ENCODE data around the gene ZBTB4.
"Not testable (repeated sequence)": the region's sequence is repeated elsewhere in the genome, so short reads cannot be mapped to it uniquely, and the experiment has no call there.

The ZBTB4 gene

GRCh38 chr17:7493941-7494340, 14.5 kb upstream of the ZBTB4 start:
- DNase-seq (ENCODE audit: extremely low read depth in 1 of 2, low read depth in 1 of 2): no peak

- DNase-seq (ENCODE audit: extremely low read depth in 1 of 2, low read depth in 1 of 2): no peak
Observed at GRCh38 chr17:7491583-7491982, 12.2 kb upstream of the ZBTB4 start.

DNA sequence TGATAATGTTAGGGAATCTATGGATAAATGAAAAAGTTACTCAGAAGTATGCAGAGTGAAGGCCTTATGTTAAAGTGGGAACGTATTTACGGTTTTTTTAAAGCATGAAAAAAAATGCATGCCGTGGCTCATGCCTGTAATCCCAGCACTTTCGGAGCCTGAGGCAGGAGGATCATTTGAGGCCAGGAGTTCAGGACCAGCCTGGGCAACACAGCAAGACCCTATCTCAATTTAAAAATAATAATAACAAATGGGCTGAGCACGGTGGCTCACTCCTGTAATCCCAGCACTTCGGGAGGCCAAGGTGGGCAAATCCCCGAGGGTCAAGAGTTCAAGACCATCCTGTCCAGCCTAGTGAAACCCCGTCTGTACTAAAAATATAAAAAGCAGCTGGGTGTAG, 10.7 kb upstream of the ZBTB4 start:
- DNase-seq (ENCODE audit: extremely low read depth in 1 of 2, low read depth in 1 of 2): no peak

DNA sequence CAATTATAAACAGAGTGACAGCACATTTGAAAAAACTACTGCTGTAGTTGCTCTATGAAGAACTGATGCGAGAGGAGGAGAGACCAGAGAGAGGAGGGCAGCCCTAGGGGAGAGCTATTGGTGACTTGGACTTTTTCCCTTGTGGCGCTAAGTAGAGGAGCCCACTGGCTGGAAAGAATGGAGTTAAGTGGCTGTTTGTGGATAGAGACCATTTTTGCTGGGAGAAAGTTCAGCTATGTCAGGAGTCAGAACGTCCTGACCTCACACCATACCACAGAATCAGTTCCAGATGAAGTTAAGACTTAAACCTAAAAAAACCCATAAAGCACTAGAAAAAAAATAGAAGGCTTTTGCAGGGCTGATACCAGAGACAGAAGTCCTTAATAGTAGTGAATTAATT, 6.8 kb upstream of the ZBTB4 start:
- no peak for DNase-seq (ENCODE audit: extremely low read depth in 1 of 2, low read depth in 1 of 2)

DNA sequence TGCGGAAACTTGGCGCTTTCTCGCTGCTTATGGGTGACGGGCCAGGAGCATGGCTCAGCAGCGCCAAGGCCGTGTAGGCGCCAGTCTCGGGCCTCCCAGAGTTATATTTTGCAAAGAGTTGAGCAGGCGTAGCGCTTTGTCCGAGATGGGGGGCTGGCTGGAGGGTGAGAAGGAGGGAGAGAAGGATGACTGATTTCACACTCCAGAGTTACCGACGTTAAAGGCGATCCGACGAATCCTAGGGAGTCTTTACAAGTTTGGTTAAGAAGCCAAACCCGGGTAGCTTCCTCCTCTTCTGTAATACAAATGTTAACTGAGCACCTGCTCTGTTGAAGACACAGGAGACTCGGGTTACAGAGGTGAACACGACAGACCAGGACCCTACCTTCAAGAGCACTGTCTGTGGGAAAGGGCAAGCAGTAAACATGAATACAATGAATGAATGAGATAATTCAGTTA, 5.5 kb upstream of the ZBTB4 start:
- no peak for DNase-seq (ENCODE audit: extremely low read depth in 1 of 2, low read depth in 1 of 2)

GRCh38 chr17:7484067-7484918, 4.9 kb upstream of the ZBTB4 start, which contains the start of gene POLR2A:
Gene POLR2A (plus strand): TSS chr17:7484366.
- DNase-seq (ENCODE audit: extremely low read depth in 1 of 2, low read depth in 1 of 2): peak; percentile 92 to 93

- peak; percentile 83 to 84 for DNase-seq (ENCODE audit: extremely low read depth in 1 of 2, low read depth in 1 of 2)
Observed at GRCh38 chr17:7483255-7484066, 4.0 kb upstream of the ZBTB4 start.

DNA sequence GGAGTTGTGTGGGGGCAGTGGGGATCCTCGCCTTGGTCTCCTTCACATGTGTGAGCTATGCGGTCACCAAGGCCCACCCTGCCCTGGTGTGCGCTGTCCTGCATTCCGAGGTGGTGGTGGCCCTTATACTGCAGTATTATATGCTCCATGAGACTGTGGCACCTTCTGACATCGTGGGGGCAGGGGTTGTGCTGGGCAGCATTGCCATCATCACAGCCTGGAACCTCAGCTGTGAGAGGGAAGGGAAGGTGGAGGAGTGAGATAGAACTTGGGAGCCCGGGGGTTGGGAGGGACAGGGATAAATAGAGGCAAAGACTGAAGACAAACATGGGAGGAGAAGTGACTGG, 3.3 kb upstream of the ZBTB4 start:
- DNase-seq (ENCODE audit: extremely low read depth in 1 of 2, low read depth in 1 of 2): not testable (repeated sequence)

DNA sequence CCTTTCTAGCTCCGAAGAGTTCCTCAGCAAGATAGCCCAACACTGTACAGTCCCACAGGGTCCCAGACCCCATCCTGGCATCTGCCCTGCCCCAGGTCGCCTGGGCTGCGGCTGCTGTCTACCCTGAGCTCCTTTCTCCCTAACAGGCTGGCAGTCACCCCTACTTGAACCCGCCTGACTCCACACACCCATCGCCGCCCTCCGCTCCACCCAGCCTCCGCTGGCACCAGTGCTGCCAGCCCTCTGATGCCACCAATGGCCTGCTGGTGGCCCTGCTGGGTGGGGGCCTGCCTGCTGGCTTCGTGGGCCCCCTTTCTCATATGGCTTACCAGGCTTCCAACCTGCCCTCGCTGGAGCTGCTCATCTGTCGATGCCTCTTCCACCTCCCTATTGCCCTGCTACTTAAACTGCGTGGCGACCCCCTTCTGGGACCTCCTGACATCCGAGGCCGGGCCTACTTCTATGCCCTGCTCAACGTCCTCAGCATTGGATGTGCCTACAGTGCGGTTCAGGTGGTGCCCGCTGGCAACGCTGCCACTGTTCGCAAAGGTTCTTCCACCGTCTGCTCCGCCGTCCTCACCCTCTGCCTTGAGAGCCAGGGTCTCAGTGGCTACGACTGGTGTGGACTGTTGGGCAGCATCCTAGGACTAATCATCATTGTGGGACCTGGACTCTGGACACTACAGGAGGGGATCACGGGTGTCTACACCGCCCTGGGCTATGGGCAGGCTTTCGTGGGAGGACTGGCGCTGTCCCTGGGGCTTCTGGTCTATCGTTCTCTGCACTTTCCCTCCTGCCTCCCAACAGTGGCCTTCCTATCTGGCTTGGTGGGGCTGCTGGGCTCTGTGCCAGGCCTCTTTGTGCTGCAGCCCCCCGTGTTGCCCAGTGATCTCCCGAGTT, 2.7 kb upstream of the ZBTB4 start:
- not testable (repeated sequence) for DNase-seq (ENCODE audit: extremely low read depth in 1 of 2, low read depth in 1 of 2)

- DNase-seq (ENCODE audit: extremely low read depth in 1 of 2, low read depth in 1 of 2): not testable (repeated sequence)
Observed at GRCh38 chr17:7481275-7481674, 1.8 kb upstream of the ZBTB4 start, which contains the start of gene SLC35G6. Gene SLC35G6 (plus strand): TSS chr17:7481446. CDS start chr17:7481517, 71 bp downstream.

- no peak for DNase-seq (ENCODE audit: extremely low read depth in 1 of 2, low read depth in 1 of 2)
Observed at GRCh38 chr17:7480089-7480384, 606 bp upstream of the ZBTB4 start.

GRCh38 chr17:7478276-7479212, 887 bp downstream of the ZBTB4 start:
- DNase-seq (ENCODE audit: extremely low read depth in 1 of 2, low read depth in 1 of 2): peak in 1 of 2 donors; percentile 42

- no peak for DNase-seq (ENCODE audit: extremely low read depth in 1 of 2, low read depth in 1 of 2)
Observed at GRCh38 chr17:7477392-7478275, 1.8 kb downstream of the ZBTB4 start.

DNA sequence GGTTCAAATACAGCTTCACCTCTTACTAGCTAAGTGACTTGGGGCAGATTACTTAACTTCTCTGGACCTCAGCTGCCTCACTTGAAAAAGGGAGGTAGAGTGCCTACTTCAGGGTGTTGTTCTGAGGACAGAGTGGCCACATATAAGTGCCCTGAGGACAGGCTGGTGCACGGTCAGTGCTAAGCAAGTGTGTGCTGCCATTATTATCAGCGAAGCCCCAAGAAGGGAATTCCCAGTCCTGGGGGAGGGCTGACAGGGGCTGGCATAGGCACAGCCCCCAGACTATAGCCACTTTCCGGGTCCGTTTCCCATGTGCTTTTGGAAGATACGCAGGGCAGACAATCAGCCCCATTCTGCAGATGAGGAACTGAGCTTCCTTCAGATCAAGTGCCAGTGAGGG, 2.5 kb downstream of the ZBTB4 start:
- no peak for DNase-seq (ENCODE audit: extremely low read depth in 1 of 2, low read depth in 1 of 2)

- DNase-seq (ENCODE audit: extremely low read depth in 1 of 2, low read depth in 1 of 2): no peak
Observed at GRCh38 chr17:7476494-7476893, 2.9 kb downstream of the ZBTB4 start.

DNA sequence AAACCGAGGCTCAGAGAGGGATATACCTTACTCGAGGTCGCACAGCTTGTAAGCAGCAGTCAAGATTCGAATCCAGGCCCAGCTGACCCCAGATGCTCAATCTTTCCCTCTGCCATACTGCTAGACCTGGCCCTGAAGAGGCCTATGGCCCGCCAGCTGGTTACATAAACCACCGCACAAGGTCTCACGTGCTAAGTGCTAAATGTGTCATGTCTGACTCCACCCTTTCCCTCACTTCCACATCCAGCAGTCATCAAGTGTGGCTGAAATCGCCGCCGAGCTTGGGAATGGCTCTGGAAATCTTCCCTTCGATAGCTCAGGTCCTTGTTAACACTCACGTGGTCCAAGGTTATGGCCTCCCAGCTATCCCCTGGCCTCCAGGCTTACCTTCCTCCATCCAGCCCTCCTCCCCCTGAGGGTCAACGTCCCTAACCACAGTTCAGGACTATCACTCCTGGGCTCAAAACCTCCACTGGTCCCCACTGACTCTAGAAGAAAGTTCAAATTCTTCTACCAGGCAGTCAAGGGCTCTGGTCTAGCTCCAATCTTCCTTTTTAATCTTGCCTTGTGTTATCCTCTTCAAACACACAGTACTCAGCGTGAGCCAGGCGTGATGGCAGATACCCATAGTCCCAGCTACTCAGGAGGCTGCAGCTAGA, 3.5 kb downstream of the ZBTB4 start:
- DNase-seq (ENCODE audit: extremely low read depth in 1 of 2, low read depth in 1 of 2): no peak

- not testable (repeated sequence) for DNase-seq (ENCODE audit: extremely low read depth in 1 of 2, low read depth in 1 of 2)
Observed at GRCh38 chr17:7474767-7475166, 4.7 kb downstream of the ZBTB4 start.

GRCh38 chr17:7471729-7472128, 7.7 kb downstream of the ZBTB4 start:
- DNase-seq (ENCODE audit: extremely low read depth in 1 of 2, low read depth in 1 of 2): no peak
